HEK293 (cell line): Measurements from ENCODE around the gene FBP1.

Experiments used
- CTCF ChIA-PET: fragments of 350-600 bp; formaldehyde crosslinking; extraction: SDS; loops from one replicate; lab custom pipeline; 2021; ENCODE audit warnings: antibody characterized with exemption; lab: Yijun Ruan, JAX
- POLR2A ChIA-PET: fragments of 300-600 bp; formaldehyde crosslinking; extraction: SDS; loops from one replicate; lab custom pipeline; 2020; ENCODE audit warnings: antibody characterized with exemption, inconsistent platforms; lab: Yijun Ruan, JAX
- H3K27ac ChIP-seq: fragments of 200-500 bp; sonication (Bioruptor generic); 2 replicates; pipeline ENCODE4 v1.5.1; 2014; ENCODE audit warnings: low read depth, low read length, control low read depth, inconsistent platforms; ENCODE audit errors: extremely low read depth
- H3K36me3 ChIP-seq, 2 experiments: fragments of 200-500 bp in 1 of 2; sonication (Bioruptor generic) in 1 of 2; 1 replicate in 1 of 2; 2 replicates in 1 of 2; pipeline ENCODE4 v1.5.1; 2014 to 2017; ENCODE audit warnings: inconsistent platforms in 2 of 2, low read length in 2 of 2; ENCODE audit not compliant: control insufficient read depth in 2 of 2, insufficient read depth in 1 of 2
- H3K4me1 ChIP-seq: fragments of 200-500 bp; sonication (Bioruptor generic); 2 replicates; pipeline ENCODE4 v1.5.1; 2014; ENCODE audit warnings: mild to moderate bottlenecking, low read length, inconsistent platforms; ENCODE audit not compliant: control insufficient read depth, insufficient read depth
- H3K4me3 ChIP-seq: 2 replicates; pipeline ENCODE4 v1.5.1; 2011; ENCODE audit warnings: low read depth, mild to moderate bottlenecking, control low read depth, low read length, moderate library complexity
- H3K9me3 ChIP-seq: fragments of 200-500 bp; sonication (Bioruptor generic); 2 replicates; pipeline ENCODE4 v1.5.1; 2014; ENCODE audit warnings: low read depth, low read length, inconsistent platforms; ENCODE audit not compliant: control insufficient read depth, insufficient read depth
- CTCF ChIP-seq: fragments of 450-650 bp; formaldehyde crosslinking; IDR thresholded peaks from 2 replicates; pipeline ENCODE4 v1.5.1; 2016; ENCODE audit warnings: missing biosample characterization, missing genetic modification characterization
- HOXC10 ChIP-seq: sonication (generic); formaldehyde crosslinking; IDR thresholded peaks from 2 replicates; pipeline ENCODE4 v1.8.1; 2023; ENCODE audit warnings: mild to moderate bottlenecking, missing genetic modification reagents
- SCRT1 ChIP-seq: fragments of 450-650 bp; formaldehyde crosslinking; IDR thresholded peaks from 2 replicates; pipeline ENCODE4 v1.5.1; 2016; ENCODE audit warnings: missing biosample characterization, missing genetic modification characterization, borderline replicate concordance
- SP7 ChIP-seq: fragments of 450-650 bp; formaldehyde crosslinking; IDR thresholded peaks from 2 replicates; pipeline ENCODE4 v1.5.1; 2016; ENCODE audit warnings: missing biosample characterization, missing genetic modification characterization
- ZFP41 ChIP-seq: fragments of 450-650 bp; formaldehyde crosslinking; IDR thresholded peaks from 2 replicates; pipeline ENCODE4 v1.5.1; 2016; ENCODE audit warnings: missing biosample characterization, missing genetic modification characterization, borderline replicate concordance
- ZNF157 ChIP-seq: fragments of 450-650 bp; formaldehyde crosslinking; IDR thresholded peaks from 2 replicates; pipeline ENCODE4 v1.5.1; 2016; ENCODE audit warnings: missing biosample characterization, missing genetic modification characterization
- ZNF184 ChIP-seq: fragments of 450-650 bp; IDR thresholded peaks from 2 replicates; pipeline ENCODE4 v1.5.1; 2018; ENCODE audit warnings: missing biosample characterization, mild to moderate bottlenecking, missing genetic modification characterization
- ZNF239 ChIP-seq: fragments of 450-650 bp; formaldehyde crosslinking; IDR thresholded peaks from 2 replicates; pipeline ENCODE4 v1.5.1; 2016; ENCODE audit warnings: missing biosample characterization, missing genetic modification characterization
- ZNF24 ChIP-seq: fragments of 450-650 bp; formaldehyde crosslinking; IDR thresholded peaks from 2 replicates; pipeline ENCODE4 v1.5.1; 2016; ENCODE audit warnings: missing biosample characterization, missing genetic modification characterization
- ZNF248 ChIP-seq: fragments of 450-650 bp; formaldehyde crosslinking; IDR thresholded peaks from 2 replicates; pipeline ENCODE4 v1.5.1; 2017; ENCODE audit warnings: missing biosample characterization, missing genetic modification characterization
- ZNF324 ChIP-seq: fragments of 450-650 bp; formaldehyde crosslinking; IDR thresholded peaks from 2 replicates; pipeline ENCODE4 v1.5.1; 2016; ENCODE audit warnings: missing biosample characterization, missing genetic modification characterization
- ZNF341 ChIP-seq: fragments of 450-650 bp; formaldehyde crosslinking; IDR thresholded peaks from 2 replicates; pipeline ENCODE4; 2016; ENCODE audit warnings: low read depth, missing biosample characterization, missing genetic modification characterization
- ZNF48 ChIP-seq: fragments of 450-650 bp; formaldehyde crosslinking; IDR thresholded peaks from 2 replicates; pipeline ENCODE4 v1.5.1; 2016; ENCODE audit warnings: missing biosample characterization, missing genetic modification characterization
- ZNF555 ChIP-seq: fragments of 450-650 bp; formaldehyde crosslinking; conservative IDR thresholded peaks from 2 replicates; pipeline ENCODE4 v1.5.1; 2017; ENCODE audit warnings: missing biosample characterization, mild to moderate bottlenecking, missing genetic modification characterization, inconsistent platforms
- ZNF558 ChIP-seq: fragments of 450-650 bp; formaldehyde crosslinking; IDR thresholded peaks from 2 replicates; pipeline ENCODE4 v1.5.1; 2016; ENCODE audit warnings: missing biosample characterization, missing genetic modification characterization
- ZNF623 ChIP-seq: fragments of 450-650 bp; formaldehyde crosslinking; IDR thresholded peaks from 2 replicates; pipeline ENCODE4 v1.5.1; 2016; ENCODE audit warnings: missing biosample characterization, missing genetic modification characterization
- ZNF624 ChIP-seq: fragments of 450-650 bp; formaldehyde crosslinking; IDR thresholded peaks from 2 replicates; pipeline ENCODE4 v1.5.1; 2017; ENCODE audit warnings: missing biosample characterization, missing genetic modification characterization
- ZNF704 ChIP-seq: fragments of 450-650 bp; formaldehyde crosslinking; IDR thresholded peaks from 2 replicates; pipeline ENCODE4 v1.5.1; 2016; ENCODE audit warnings: missing biosample characterization, missing genetic modification characterization
- ZNF791 ChIP-seq: fragments of 450-650 bp; formaldehyde crosslinking; IDR thresholded peaks from 2 replicates; pipeline ENCODE4 v1.5.1; 2016; ENCODE audit warnings: missing biosample characterization, missing genetic modification characterization
- ZSCAN30 ChIP-seq: fragments of 450-650 bp; IDR thresholded peaks from 2 replicates; pipeline ENCODE4 v1.5.1; 2018; ENCODE audit warnings: missing biosample characterization, mild to moderate bottlenecking, missing genetic modification characterization, moderate library complexity
- TF ChIP-seq, protein P1 (sequence below): fragments of 450-650 bp; formaldehyde crosslinking; IDR thresholded peaks from 2 replicates; pipeline ENCODE4 v1.5.1; 2017; ENCODE audit warnings: missing biosample characterization, missing genetic modification characterization
- TF ChIP-seq, protein P2 (sequence below): fragments of 450-650 bp; formaldehyde crosslinking; IDR thresholded peaks from 2 replicates; pipeline ENCODE4 v1.5.1; 2017; ENCODE audit warnings: missing biosample characterization, missing genetic modification characterization

Gene FBP1

DNA sequence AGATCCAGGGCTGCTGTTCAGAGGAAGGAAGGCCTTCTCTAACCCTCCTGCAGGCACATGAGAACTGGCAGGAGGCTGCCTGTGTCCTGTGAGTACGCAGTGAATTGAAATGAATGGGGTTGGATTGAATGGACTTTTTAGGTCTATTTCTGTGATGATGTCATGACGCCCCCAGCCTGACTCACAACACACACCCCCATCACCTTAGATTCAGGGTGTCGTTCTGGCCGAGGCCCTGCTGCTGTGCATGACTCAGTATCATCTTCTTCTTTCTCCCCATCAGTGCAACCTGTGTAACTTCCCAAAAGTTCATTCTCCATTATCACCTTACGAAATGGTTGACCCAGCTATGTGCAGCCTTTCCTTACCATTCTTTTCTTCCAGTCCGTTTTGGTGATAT lies 79.1 kb downstream of the FBP1 start:
- Histone ChIP-seq H3K4me1 (no peaks in the 10 kb centered on the region), H3K36me3 (no peaks in the 10 kb centered on the region), H3K27ac (no peak overlapping the region), H3K4me3 (no peak overlapping the region), H3K9me3 (no peaks in the 10 kb centered on the region)
- TF ChIP-seq ZNF48 (tag by site-specific recombination) (no peak), ZNF341 (tag by site-specific recombination) (no peak)
- ChIA-PET POLR2A (no interaction called here), CTCF (no interaction called here)

DNA sequence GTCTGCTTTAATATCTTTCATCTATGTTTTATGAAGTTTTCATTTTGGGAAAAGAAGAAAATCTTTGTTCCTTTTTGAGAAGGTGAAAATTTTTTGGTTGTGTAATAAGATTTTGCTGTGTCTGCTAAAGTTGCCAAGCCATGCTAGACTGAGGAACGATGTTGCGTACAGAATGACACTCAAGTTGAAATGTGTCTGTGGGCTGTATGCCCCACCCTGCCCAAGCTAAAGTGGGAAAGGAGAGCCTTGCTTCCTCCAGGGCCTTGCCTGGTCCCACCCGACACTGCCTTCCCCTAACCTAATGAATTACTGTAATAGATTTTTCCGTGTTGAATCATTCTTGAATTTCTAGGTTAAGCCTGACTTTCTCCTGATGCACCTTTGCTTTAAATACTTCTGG lies 81.9 kb downstream of the FBP1 start:
- CTCF ChIA-PET, result no interaction called here
- H3K4me1 ChIP-seq, result no peaks in the 10 kb centered on the region
- TF ChIP-seq ZNF623, result no peak
- TF ChIP-seq ZNF248 (tag by site-specific recombination), result no peak
- TF ChIP-seq, all 188 proteins: peak for 0
- H3K36me3 ChIP-seq, result no peaks in the 10 kb centered on the region
- H3K4me3 ChIP-seq, result no peak overlapping the region
- H3K27ac ChIP-seq, result no peak overlapping the region
- POLR2A ChIA-PET, result no interaction called here
- H3K9me3 ChIP-seq, result no peaks in the 10 kb centered on the region

GRCh38 chr9:94554439-94555331 lies 84.6 kb downstream of the FBP1 start, which contains the start of gene PCAT7:
PCAT7 (plus strand) TSS chr9:94555083.
- no peak within 1 kb of the TSS for H3K4me3 ChIP-seq
- H3K9me3 ChIP-seq, result no peaks in the 10 kb centered on the region
- no peak within 1 kb of the TSS for H3K27ac ChIP-seq
- no peak for TF ChIP-seq ZNF624
- no peak for TF ChIP-seq ZNF555 (tag by site-specific recombination)
- TF ChIP-seq, protein P1, sequence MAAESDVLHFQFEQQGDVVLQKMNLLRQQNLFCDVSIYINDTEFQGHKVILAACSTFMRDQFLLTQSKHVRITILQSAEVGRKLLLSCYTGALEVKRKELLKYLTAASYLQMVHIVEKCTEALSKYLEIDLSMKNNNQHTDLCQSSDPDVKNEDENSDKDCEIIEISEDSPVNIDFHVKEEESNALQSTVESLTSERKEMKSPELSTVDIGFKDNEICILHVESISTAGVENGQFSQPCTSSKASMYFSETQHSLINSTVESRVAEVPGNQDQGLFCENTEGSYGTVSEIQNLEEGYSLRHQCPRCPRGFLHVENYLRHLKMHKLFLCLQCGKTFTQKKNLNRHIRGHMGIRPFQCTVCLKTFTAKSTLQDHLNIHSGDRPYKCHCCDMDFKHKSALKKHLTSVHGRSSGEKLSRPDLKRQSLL, result no peak
- TF ChIP-seq ZNF184 (tag by site-specific recombination), result no peak
- TF ChIP-seq ZNF791 (tag by site-specific recombination), result no peak
- TF ChIP-seq ZNF24 (tag by site-specific recombination), result no peak
- TF ChIP-seq ZNF558 (tag by site-specific recombination), result no peak
- TF ChIP-seq CTCF, result no peak
- TF ChIP-seq, protein P2, sequence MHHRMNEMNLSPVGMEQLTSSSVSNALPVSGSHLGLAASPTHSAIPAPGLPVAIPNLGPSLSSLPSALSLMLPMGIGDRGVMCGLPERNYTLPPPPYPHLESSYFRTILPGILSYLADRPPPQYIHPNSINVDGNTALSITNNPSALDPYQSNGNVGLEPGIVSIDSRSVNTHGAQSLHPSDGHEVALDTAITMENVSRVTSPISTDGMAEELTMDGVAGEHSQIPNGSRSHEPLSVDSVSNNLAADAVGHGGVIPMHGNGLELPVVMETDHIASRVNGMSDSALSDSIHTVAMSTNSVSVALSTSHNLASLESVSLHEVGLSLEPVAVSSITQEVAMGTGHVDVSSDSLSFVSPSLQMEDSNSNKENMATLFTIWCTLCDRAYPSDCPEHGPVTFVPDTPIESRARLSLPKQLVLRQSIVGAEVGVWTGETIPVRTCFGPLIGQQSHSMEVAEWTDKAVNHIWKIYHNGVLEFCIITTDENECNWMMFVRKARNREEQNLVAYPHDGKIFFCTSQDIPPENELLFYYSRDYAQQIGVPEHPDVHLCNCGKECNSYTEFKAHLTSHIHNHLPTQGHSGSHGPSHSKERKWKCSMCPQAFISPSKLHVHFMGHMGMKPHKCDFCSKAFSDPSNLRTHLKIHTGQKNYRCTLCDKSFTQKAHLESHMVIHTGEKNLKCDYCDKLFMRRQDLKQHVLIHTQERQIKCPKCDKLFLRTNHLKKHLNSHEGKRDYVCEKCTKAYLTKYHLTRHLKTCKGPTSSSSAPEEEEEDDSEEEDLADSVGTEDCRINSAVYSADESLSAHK (tag by site-specific recombination), result no peak
- TF ChIP-seq ZNF704, result no peak
- no peak for TF ChIP-seq ZFP41
- TF ChIP-seq ZNF157, result no peak
- no peak for TF ChIP-seq SCRT1
- TF ChIP-seq ZNF324 (tag by site-specific recombination), result no peak
- no peak for TF ChIP-seq SP7
- TF ChIP-seq ZNF239, result no peak
- no peak for TF ChIP-seq HOXC10
- no peak for TF ChIP-seq ZSCAN30 (tag by site-specific recombination)
- no peaks in the 10 kb centered on the region for H3K4me1 ChIP-seq
- CTCF ChIA-PET, result interaction anchor here (0.6 to 1.1 kb wide), 4 partner anchors 38 to 231 kb away, joined by 3 to 6 read pairs (median 4); no protein-coding TSS in a partner anchor
- POLR2A ChIA-PET, result no interaction called here
- no peaks in the 10 kb centered on the region for H3K36me3 ChIP-seq
